Neural progenitor cell (in vitro differentiated cells): Measurements from ENCODE around the gene CSNK2A1. TPM values are rescaled to one million over a fixed set of nuclear protein-coding genes. Genes with fewer than 3 reads are reported as not detected.

Experiments
- DNase-seq: peaks from one replicate; pipeline ENCODE4 v3.0.0-alpha.2; 2016; ENCODE audit warnings: low spot score
- H2AFZ ChIP-seq: fragments of 200-600 bp; sonication (generic); replicated peaks from 2 replicates; pipeline ENCODE4 v1.6.1; 2016; ENCODE audit warnings: antibody characterized with exemption
- H3F3A ChIP-seq: fragments of 200-600 bp; sonication (generic); 2 replicates; pipeline ENCODE4 v1.6.1; 2016; ENCODE audit warnings: antibody characterized with exemption, low read depth
- H3K27ac ChIP-seq: fragments of 200-600 bp; sonication (generic); 2 replicates; pipeline ENCODE4 v1.5.1; 2016; ENCODE audit warnings: mild to moderate bottlenecking
- H3K27me3 ChIP-seq: fragments of 200-600 bp; sonication (generic); 2 replicates; pipeline ENCODE4 v1.6.1; 2016; ENCODE audit warnings: mild to moderate bottlenecking, moderate library complexity
- H3K36me3 ChIP-seq: fragments of 200-600 bp; sonication (generic); 2 replicates; pipeline ENCODE4 v1.5.1; 2016
- H3K4me1 ChIP-seq: fragments of 200-600 bp; sonication (generic); 2 replicates; pipeline ENCODE4 v1.6.1; 2016; ENCODE audit warnings: mixed run types
- H3K4me2 ChIP-seq: fragments of 200-600 bp; sonication (generic); 2 replicates; pipeline ENCODE4 v1.6.1; 2016
- H3K4me3 ChIP-seq: fragments of 200-600 bp; sonication (generic); 2 replicates; pipeline ENCODE4 v1.5.1; 2016
- H3K79me2 ChIP-seq: fragments of 200-600 bp; sonication (generic); 2 replicates; pipeline ENCODE4 v1.6.1; 2016; ENCODE audit warnings: low read depth
- H3K9ac ChIP-seq: fragments of 200-600 bp; sonication (generic); 2 replicates; pipeline ENCODE4 v1.6.1; 2016
- H3K9me3 ChIP-seq: fragments of 200-600 bp; sonication (generic); 2 replicates; pipeline ENCODE4 v1.5.1; 2016; ENCODE audit warnings: low read depth
- H4K20me1 ChIP-seq: fragments of 200-600 bp; sonication (generic); 2 replicates; pipeline ENCODE4 v1.6.1; 2016; ENCODE audit warnings: low read depth
- H3K27ac Mint-ChIP-seq: 3 replicates; pipeline ENCODE4 v1.8.0; 2021; ENCODE audit warnings: mixed read lengths
- H3K27me3 Mint-ChIP-seq: 2 replicates; pipeline ENCODE4 v1.8.0; 2022; ENCODE audit warnings: low read depth, mild to moderate bottlenecking, inconsistent platforms, moderate library complexity, mixed read lengths; ENCODE audit not compliant: insufficient read depth
- H3K36me3 Mint-ChIP-seq: 3 replicates; pipeline ENCODE4 v1.8.0; 2021; ENCODE audit warnings: mixed read lengths
- H3K4me1 Mint-ChIP-seq: 3 replicates; pipeline ENCODE4 v1.8.0; 2021; ENCODE audit warnings: mixed read lengths
- H3K4me3 Mint-ChIP-seq: 3 replicates; pipeline ENCODE4 v1.8.0; 2021; ENCODE audit warnings: mild to moderate bottlenecking, moderate library complexity, mixed read lengths
- H3K9me3 Mint-ChIP-seq: 3 replicates; pipeline ENCODE4 v1.8.0; 2020; ENCODE audit warnings: mixed read lengths
- CTCF ChIP-seq: fragments of 200-600 bp; sonication (generic); IDR thresholded peaks from 2 replicates; pipeline ENCODE4 v1.5.1; 2017; ENCODE audit warnings: antibody characterized with exemption, mild to moderate bottlenecking
- EZH2 ChIP-seq: fragments of 200-600 bp; sonication (generic); IDR thresholded peaks from 2 replicates; pipeline ENCODE4 v1.6.1; 2017; ENCODE audit warnings: antibody characterized with exemption, mild to moderate bottlenecking, moderate library complexity
- EZH2phosphoT487 ChIP-seq: fragments of 200-600 bp; sonication (generic); IDR thresholded peaks from 2 replicates; pipeline ENCODE4 v1.6.1; 2017; ENCODE audit warnings: antibody characterized with exemption
- total RNA-seq: library from RNA; depleted of rRNA; stranded (reverse); fragments of >200 nt; gene quantifications from 2 replicates; pipeline ENCODE4 v1.2.3, GENCODE V29; 2015; ENCODE audit warnings: low replicate concordance

CSNK2A1 gene
- total RNA-seq, 1 donor from 2014 or later, result 599 TPM

- no peaks in the 10 kb centered on the region for H3K9me3 Mint-ChIP-seq
- peaks cover 72% of the 10 kb centered on the region for H3K79me2 ChIP-seq
- no peaks in the 10 kb centered on the region for H3K4me1 ChIP-seq
- no peak for DNase-seq
- H3K4me3 Mint-ChIP-seq, result no peak overlapping the region
- H3K9me3 ChIP-seq, result no peaks in the 10 kb centered on the region
- H3K36me3 ChIP-seq, result peaks cover 22% of the 10 kb centered on the region
- no peaks in the 10 kb centered on the region for H3K27me3 Mint-ChIP-seq
- no peak overlapping the region for H3K4me2 ChIP-seq
- H3K4me3 ChIP-seq, result no peak overlapping the region
- H4K20me1 ChIP-seq, result peaks cover 78% of the 10 kb centered on the region
- H2AFZ ChIP-seq, result no peak overlapping the region
- H3F3A ChIP-seq, result peaks cover 5% of the 10 kb centered on the region
- peaks cover 30% of the 10 kb centered on the region for H3K36me3 Mint-ChIP-seq
- no peaks in the 10 kb centered on the region for H3K27me3 ChIP-seq
- H3K4me1 Mint-ChIP-seq, result no peaks in the 10 kb centered on the region
- TF ChIP-seq CTCF (no peak), EZH2phosphoT487 (no peak), EZH2 (no peak)
- no peak overlapping the region for H3K9ac ChIP-seq
- H3K27ac ChIP-seq, result no peak overlapping the region
- H3K27ac Mint-ChIP-seq, result no peak overlapping the region
Measured at GRCh38 chr20:507761-508332, 35.7 kb downstream of the CSNK2A1 start.

GRCh38 chr20:507006-507758 lies 36.4 kb downstream of the CSNK2A1 start:
- TF ChIP-seq EZH2phosphoT487 (no peak), EZH2 (no peak), CTCF (no peak)
- DNase-seq, result no peak
- Histone ChIP-seq H3K36me3 (peaks cover 28% of the 10 kb centered on the region), H3K9ac (no peak overlapping the region), H3K27ac (no peak overlapping the region), H3K4me1 (no peaks in the 10 kb centered on the region), H3K9me3 (no peaks in the 10 kb centered on the region), H3K4me2 (no peak overlapping the region), H3K79me2 (peaks cover 66% of the 10 kb centered on the region), H3K27me3 (no peaks in the 10 kb centered on the region), H4K20me1 (peaks cover 71% of the 10 kb centered on the region), H3F3A (peaks cover 5% of the 10 kb centered on the region), H3K4me3 (no peak overlapping the region), H2AFZ (no peak overlapping the region)
- Mint-ChIP-seq H3K4me3 (no peak overlapping the region), H3K36me3 (peaks cover 33% of the 10 kb centered on the region), H3K27ac (no peak overlapping the region), H3K4me1 (no peaks in the 10 kb centered on the region), H3K27me3 (no peaks in the 10 kb centered on the region), H3K9me3 (no peaks in the 10 kb centered on the region)

GRCh38 chr20:504632-505075 lies 38.9 kb downstream of the CSNK2A1 start:
- H3K27ac Mint-ChIP-seq, result no peak overlapping the region
- Histone ChIP-seq H3K9ac (no peak overlapping the region), H3K79me2 (peaks cover 40% of the 10 kb centered on the region), H3K36me3 (peaks cover 35% of the 10 kb centered on the region), H3K9me3 (no peaks in the 10 kb centered on the region), H3K27ac (no peak overlapping the region), H3K4me1 (no peaks in the 10 kb centered on the region), H4K20me1 (peaks cover 50% of the 10 kb centered on the region), H3K4me3 (no peak overlapping the region), H3F3A (peaks cover 5% of the 10 kb centered on the region), H3K4me2 (no peak overlapping the region), H2AFZ (no peak overlapping the region), H3K27me3 (no peaks in the 10 kb centered on the region)
- DNase-seq, result no peak
- H3K27me3 Mint-ChIP-seq, result no peaks in the 10 kb centered on the region
- H3K36me3 Mint-ChIP-seq, result peaks cover 34% of the 10 kb centered on the region
- no peaks in the 10 kb centered on the region for H3K9me3 Mint-ChIP-seq
- no peak for TF ChIP-seq EZH2
- TF ChIP-seq EZH2phosphoT487, result no peak
- no peaks in the 10 kb centered on the region for H3K4me1 Mint-ChIP-seq
- no peak overlapping the region for H3K4me3 Mint-ChIP-seq
